SK-N-SH (cell line): ENCODE data around the gene ZSCAN12. TPM values are rescaled to one million over a fixed set of nuclear protein-coding genes. Genes with fewer than 3 reads are reported as not detected.

Source experiments
- CTCF ChIA-PET: fragments of 300-600, 350-600 bp; formaldehyde crosslinking; extraction: SDS; loops from one replicate; lab custom pipeline; 2021; lab: Yijun Ruan, JAX
- POLR2A ChIA-PET: fragments of 350-600 bp; sonication (Branson Sonifier 250); formaldehyde crosslinking; extraction: SDS; loops from one replicate; lab custom pipeline; 2020; ENCODE audit warnings: antibody characterized with exemption, inconsistent platforms; lab: Yijun Ruan, JAX
- DNase-seq: peaks from one replicate; pipeline ENCODE4 v3.0.0; 2012
- H2AFZ ChIP-seq: fragments of 200-600 bp; sonication (generic); 2 replicates; pipeline ENCODE4 v1.8.1; 2016; ENCODE audit warnings: antibody characterized with exemption, mild to moderate bottlenecking, low read depth
- H3F3A ChIP-seq: fragments of 200-600 bp; sonication (generic); replicated peaks from 2 replicates; pipeline ENCODE3; 2016; ENCODE audit warnings: antibody characterized with exemption, mild to moderate bottlenecking; ENCODE audit not compliant: insufficient read depth
- H3K27ac ChIP-seq, 2 experiments: fragments of 200-500 bp in 1 of 2; fragments of 200-600 bp in 1 of 2; sonication (Bioruptor generic) in 1 of 2; sonication (generic), shearing (Covaris generic) in 1 of 2; 2 replicates each; pipeline versions ENCODE4 v1.5.1 to v1.6.1; 2014 to 2016; ENCODE audit warnings: low read depth in 2 of 2, inconsistent platforms in 1 of 2, low read length in 1 of 2, mild to moderate bottlenecking in 1 of 2, mixed read lengths in 1 of 2
- H3K27me3 ChIP-seq: fragments of 200-600 bp; sonication (generic), shearing (Covaris generic); 2 replicates; pipeline ENCODE4 v1.6.1; 2016; ENCODE audit warnings: mixed run types; ENCODE audit not compliant: insufficient read depth
- H3K36me3 ChIP-seq, 2 experiments: fragments of 200-500 bp in 1 of 2; fragments of 200-600 bp in 1 of 2; sonication (Bioruptor generic) in 1 of 2; sonication (generic) in 1 of 2; replicated peaks in 1 of 2; 2 replicates each; pipeline versions ENCODE3 to v1.5.1; 2014 to 2016; ENCODE audit warnings: low read length in 1 of 2, mild to moderate bottlenecking in 1 of 2; ENCODE audit not compliant: insufficient read depth in 2 of 2, control insufficient read depth in 1 of 2
- H3K4me1 ChIP-seq, 2 experiments: fragments of 200-500 bp in 1 of 2; fragments of 200-600 bp in 1 of 2; sonication (Bioruptor generic) in 1 of 2; sonication (generic), shearing (Covaris generic) in 1 of 2; 2 replicates each; pipeline versions ENCODE4 v1.5.1 to v1.6.1; 2014 to 2016; ENCODE audit warnings: low read depth in 1 of 2, low read length in 1 of 2, mixed run types in 1 of 2; ENCODE audit not compliant: insufficient read depth in 2 of 2, control insufficient read depth in 1 of 2
- H3K4me2 ChIP-seq: fragments of 200-600 bp; sonication (generic), shearing (Covaris generic); 2 replicates; pipeline ENCODE4 v1.6.1; 2017; ENCODE audit warnings: mixed run types
- H3K4me3 ChIP-seq, 2 experiments: fragments of 200-500 bp in 1 of 2; fragments of 200-600 bp in 1 of 2; sonication (Bioruptor generic) in 1 of 2; sonication (generic), shearing (Covaris generic) in 1 of 2; 2 replicates each; pipeline versions ENCODE4 v1.5.1 to v1.8.1; 2014 to 2016; ENCODE audit warnings: low read depth in 2 of 2, inconsistent platforms in 1 of 2, low read length in 1 of 2, mild to moderate bottlenecking in 1 of 2, mixed read lengths in 1 of 2, moderate library complexity in 1 of 2
- H3K79me2 ChIP-seq: fragments of 200-600 bp; sonication (generic); 2 replicates; pipeline ENCODE4 v1.8.1; 2017; ENCODE audit warnings: mild to moderate bottlenecking; ENCODE audit not compliant: insufficient read depth
- H3K9ac ChIP-seq: fragments of 200-600 bp; sonication (generic); 2 replicates; pipeline ENCODE4 v1.6.1; 2017; ENCODE audit warnings: mixed run types
- H3K9me2 ChIP-seq: fragments of 200-600 bp; sonication (generic); 2 replicates; pipeline ENCODE4 v1.6.1; 2017; ENCODE audit warnings: mixed run types
- H3K9me3 ChIP-seq: fragments of 200-600 bp; sonication (generic); 2 replicates; pipeline ENCODE4 v1.6.1; 2017; ENCODE audit warnings: mixed run types, mild to moderate bottlenecking, moderate library complexity
- H4K20me1 ChIP-seq: fragments of 200-600 bp; sonication (generic); 2 replicates; pipeline ENCODE4 v1.6.1; 2017; ENCODE audit warnings: mild to moderate bottlenecking, mixed run types; ENCODE audit not compliant: insufficient read depth
- ELF1 ChIP-seq: IDR thresholded peaks from 2 replicates; pipeline ENCODE4 v1.4.0; 2012
- EP300 ChIP-seq, 2 experiments: IDR thresholded peaks; 2 replicates each; pipeline versions ENCODE4 v1.4.0 to v1.6.1; 2012; ENCODE audit warnings: borderline replicate concordance in 1 of 2, low read depth in 1 of 2, low read length in 1 of 2
- FOSL2 ChIP-seq: IDR thresholded peaks from 2 replicates; pipeline ENCODE4 v1.4.0; 2012; ENCODE audit warnings: low read depth, mild to moderate bottlenecking, moderate library complexity, borderline replicate concordance
- FOXJ3 ChIP-seq: sonication (generic); formaldehyde crosslinking; IDR thresholded peaks from 2 replicates; pipeline ENCODE4 v1.5.1; 2020; ENCODE audit warnings: mild to moderate bottlenecking, missing genetic modification reagents
- FOXM1 ChIP-seq: IDR thresholded peaks from 2 replicates; pipeline ENCODE4 v1.4.0; 2012; ENCODE audit warnings: low read depth, mild to moderate bottlenecking
- MXI1 ChIP-seq: IDR thresholded peaks from 2 replicates; pipeline ENCODE4 v1.6.1; 2012; ENCODE audit warnings: mild to moderate bottlenecking, low read depth, low read length, improper control_type of control experiment
- POLR2AphosphoS5 ChIP-seq: IDR thresholded peaks from 2 replicates; pipeline ENCODE4 v1.6.1; 2012; ENCODE audit warnings: low read depth, low read length
- RAD21 ChIP-seq: IDR thresholded peaks from 2 replicates; pipeline ENCODE4 v1.6.1; 2012; ENCODE audit warnings: mild to moderate bottlenecking, low read length
- RXRA ChIP-seq: IDR thresholded peaks from 2 replicates; pipeline ENCODE4 v1.4.0; 2012; ENCODE audit warnings: low read depth, mild to moderate bottlenecking, borderline replicate concordance
- SIN3A ChIP-seq: IDR thresholded peaks from 2 replicates; pipeline ENCODE4 v1.6.1; 2012; ENCODE audit warnings: low read depth, mild to moderate bottlenecking, low read length, moderate library complexity, borderline replicate concordance
- SMC3 ChIP-seq: IDR thresholded peaks from 2 replicates; pipeline ENCODE4 v1.6.1; 2012; ENCODE audit warnings: low read depth, low read length, improper control_type of control experiment
- TCF12 ChIP-seq: IDR thresholded peaks from 2 replicates; pipeline ENCODE4 v1.4.0; 2012
- YY1 ChIP-seq: IDR thresholded peaks from 2 replicates; pipeline ENCODE4 v1.4.0; 2012; ENCODE audit warnings: low read depth, mild to moderate bottlenecking
- WGBS: methylation state at CpG from one replicate; pipeline ENCODE4 v1.1.6; 2017; ENCODE audit warnings: low lambda C conversion rate; 5-methylcytosine and 5-hydroxymethylcytosine counted together
- polyA plus RNA-seq, 3 experiments: library from polyadenylated mRNA; depleted of rRNA; stranded (reverse); fragments of >200 nt; gene quantifications; 2 replicates each; pipeline ENCODE4 v1.2.3, GENCODE V29; 2012
- TF ChIP-seq, protein P1 (sequence below): IDR thresholded peaks from 2 replicates; pipeline ENCODE4 v1.4.0; 2012; ENCODE audit warnings: low read depth
- TF ChIP-seq, protein P2 (sequence below): IDR thresholded peaks from 2 replicates; pipeline ENCODE4 v1.4.0; 2012; ENCODE audit warnings: low read depth, borderline replicate concordance
- TF ChIP-seq, protein P3 (sequence below): IDR thresholded peaks from 2 replicates; pipeline ENCODE4 v1.6.1; 2012; ENCODE audit warnings: mild to moderate bottlenecking, low read depth, low read length, moderate library complexity
- TF ChIP-seq, protein P4 (sequence below): IDR thresholded peaks from 2 replicates; pipeline ENCODE4; 2012

The ZSCAN12 gene
- polyA plus RNA-seq, 1 of the 3 experiments (the other 2 are of a cell fraction) = 1.6 TPM

DNA sequence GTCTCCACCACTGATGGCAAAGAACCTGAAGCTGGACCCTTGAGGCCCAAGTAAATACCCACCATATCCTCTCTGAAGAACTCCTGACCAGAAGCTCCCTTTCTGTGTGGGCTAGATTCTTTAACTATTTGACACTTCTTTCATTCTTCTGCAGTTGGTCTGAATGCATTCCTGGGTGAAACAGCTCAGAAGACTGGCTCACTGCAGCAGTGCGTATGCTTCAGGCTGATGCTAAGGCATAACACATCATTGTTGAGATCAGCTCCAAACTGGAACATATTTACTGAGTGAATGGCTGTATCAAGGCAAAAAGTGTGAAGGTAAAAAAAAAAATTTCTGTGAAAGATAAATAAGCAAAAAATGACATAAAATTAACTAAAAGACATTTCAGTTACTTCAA lies 24.0 kb upstream of the ZSCAN12 start:
- H3K79me2 ChIP-seq = no peaks in the 10 kb centered on the region
- no peaks in the 10 kb centered on the region for H3F3A ChIP-seq
- no peaks in the 10 kb centered on the region for H3K9me2 ChIP-seq
- WGBS = 100% methylated on average over 1 of the region's 1 CpG
- ChIA-PET POLR2A (no interaction called here), CTCF (no interaction called here)
- no peak overlapping the region for H2AFZ ChIP-seq
- no peaks in the 10 kb centered on the region for H3K4me1 ChIP-seq
- no peaks in the 10 kb centered on the region for H4K20me1 ChIP-seq
- H3K9ac ChIP-seq = no peak overlapping the region
- no peak overlapping the region for H3K27ac ChIP-seq
- H3K4me2 ChIP-seq = no peak overlapping the region
- DNase-seq = no peak
- TF ChIP-seq SMC3 = no peak
- no peak for TF ChIP-seq FOXM1
- no peak for TF ChIP-seq EP300 (IDR thresholded peaks at IDR 0.05; ENCODE audit: borderline replicate concordance in 1 of 2, low read depth in 1 of 2, low read length in 1 of 2)
- TF ChIP-seq, protein P1, sequence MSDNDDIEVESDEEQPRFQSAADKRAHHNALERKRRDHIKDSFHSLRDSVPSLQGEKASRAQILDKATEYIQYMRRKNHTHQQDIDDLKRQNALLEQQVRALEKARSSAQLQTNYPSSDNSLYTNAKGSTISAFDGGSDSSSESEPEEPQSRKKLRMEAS = no peak
- no peak for TF ChIP-seq SIN3A
- TF ChIP-seq MXI1 = no peak
- TF ChIP-seq ELF1 = no peak
- TF ChIP-seq, protein P2, sequence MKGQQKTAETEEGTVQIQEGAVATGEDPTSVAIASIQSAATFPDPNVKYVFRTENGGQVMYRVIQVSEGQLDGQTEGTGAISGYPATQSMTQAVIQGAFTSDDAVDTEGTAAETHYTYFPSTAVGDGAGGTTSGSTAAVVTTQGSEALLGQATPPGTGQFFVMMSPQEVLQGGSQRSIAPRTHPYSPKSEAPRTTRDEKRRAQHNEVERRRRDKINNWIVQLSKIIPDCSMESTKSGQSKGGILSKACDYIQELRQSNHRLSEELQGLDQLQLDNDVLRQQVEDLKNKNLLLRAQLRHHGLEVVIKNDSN = no peak
- no peak for TF ChIP-seq FOXJ3
- TF ChIP-seq RXRA = no peak
- no peak for TF ChIP-seq FOSL2
- TF ChIP-seq POLR2AphosphoS5 = no peak
- TF ChIP-seq, protein P3, sequence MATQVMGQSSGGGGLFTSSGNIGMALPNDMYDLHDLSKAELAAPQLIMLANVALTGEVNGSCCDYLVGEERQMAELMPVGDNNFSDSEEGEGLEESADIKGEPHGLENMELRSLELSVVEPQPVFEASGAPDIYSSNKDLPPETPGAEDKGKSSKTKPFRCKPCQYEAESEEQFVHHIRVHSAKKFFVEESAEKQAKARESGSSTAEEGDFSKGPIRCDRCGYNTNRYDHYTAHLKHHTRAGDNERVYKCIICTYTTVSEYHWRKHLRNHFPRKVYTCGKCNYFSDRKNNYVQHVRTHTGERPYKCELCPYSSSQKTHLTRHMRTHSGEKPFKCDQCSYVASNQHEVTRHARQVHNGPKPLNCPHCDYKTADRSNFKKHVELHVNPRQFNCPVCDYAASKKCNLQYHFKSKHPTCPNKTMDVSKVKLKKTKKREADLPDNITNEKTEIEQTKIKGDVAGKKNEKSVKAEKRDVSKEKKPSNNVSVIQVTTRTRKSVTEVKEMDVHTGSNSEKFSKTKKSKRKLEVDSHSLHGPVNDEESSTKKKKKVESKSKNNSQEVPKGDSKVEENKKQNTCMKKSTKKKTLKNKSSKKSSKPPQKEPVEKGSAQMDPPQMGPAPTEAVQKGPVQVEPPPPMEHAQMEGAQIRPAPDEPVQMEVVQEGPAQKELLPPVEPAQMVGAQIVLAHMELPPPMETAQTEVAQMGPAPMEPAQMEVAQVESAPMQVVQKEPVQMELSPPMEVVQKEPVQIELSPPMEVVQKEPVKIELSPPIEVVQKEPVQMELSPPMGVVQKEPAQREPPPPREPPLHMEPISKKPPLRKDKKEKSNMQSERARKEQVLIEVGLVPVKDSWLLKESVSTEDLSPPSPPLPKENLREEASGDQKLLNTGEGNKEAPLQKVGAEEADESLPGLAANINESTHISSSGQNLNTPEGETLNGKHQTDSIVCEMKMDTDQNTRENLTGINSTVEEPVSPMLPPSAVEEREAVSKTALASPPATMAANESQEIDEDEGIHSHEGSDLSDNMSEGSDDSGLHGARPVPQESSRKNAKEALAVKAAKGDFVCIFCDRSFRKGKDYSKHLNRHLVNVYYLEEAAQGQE = no peak
- H3K36me3 ChIP-seq = peaks cover 12 to 41% of the 10 kb centered on the region in 2 experiments
- H3K27me3 ChIP-seq = no peaks in the 10 kb centered on the region
- H3K9me3 ChIP-seq = no peaks in the 10 kb centered on the region
- H3K4me3 ChIP-seq = no peak overlapping the region

DNA sequence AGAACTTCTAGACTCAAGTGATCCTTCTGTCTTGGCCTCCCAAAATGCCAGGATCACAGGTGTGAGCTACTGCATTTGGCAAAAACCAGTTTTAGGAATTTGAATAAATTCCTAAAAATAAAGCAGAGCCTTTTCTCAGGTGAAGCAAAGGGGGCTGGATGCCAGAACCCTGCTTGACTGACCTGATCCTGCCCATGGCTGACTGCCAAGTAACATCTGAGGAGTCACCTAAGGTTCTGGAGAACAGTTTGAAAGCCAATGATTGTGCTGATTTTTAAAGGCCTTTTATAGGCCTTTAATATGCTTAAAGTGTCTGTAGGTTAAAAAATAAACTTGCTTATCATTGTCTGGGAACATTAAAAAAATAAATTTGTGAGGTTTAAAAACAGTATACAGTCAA lies 14.1 kb upstream of the ZSCAN12 start:
- no peaks in the 10 kb centered on the region for H3K9me2 ChIP-seq

More for the DNA sequence above, 14.1 kb upstream of the ZSCAN12 start:
- Histone ChIP-seq H3K4me2 (no peak overlapping the region), H3K4me1 (no peaks in the 10 kb centered on the region), H3K9me3 (no peaks in the 10 kb centered on the region), H3K27ac (no peak overlapping the region), H3F3A (peaks cover 6% of the 10 kb centered on the region), H3K79me2 (no peaks in the 10 kb centered on the region), H3K4me3 (no peak overlapping the region), H3K9ac (no peak overlapping the region), H3K36me3 (no peaks in the 10 kb centered on the region), H2AFZ (no peak overlapping the region), H4K20me1 (no peaks in the 10 kb centered on the region), H3K27me3 (no peaks in the 10 kb centered on the region; the same call in 1 of the 2 replicates)
- ChIA-PET POLR2A (no interaction called here), CTCF (interaction anchor here (1.0 kb wide), 1 partner anchor 31 kb away, joined by 3 read pairs; no protein-coding TSS in a partner anchor)
- no peak for DNase-seq
- TF ChIP-seq YY1 (no peak), TCF12 (no peak), MXI1 (no peak), RAD21 (no peak), RXRA (no peak)
- TF ChIP-seq, protein P4, sequence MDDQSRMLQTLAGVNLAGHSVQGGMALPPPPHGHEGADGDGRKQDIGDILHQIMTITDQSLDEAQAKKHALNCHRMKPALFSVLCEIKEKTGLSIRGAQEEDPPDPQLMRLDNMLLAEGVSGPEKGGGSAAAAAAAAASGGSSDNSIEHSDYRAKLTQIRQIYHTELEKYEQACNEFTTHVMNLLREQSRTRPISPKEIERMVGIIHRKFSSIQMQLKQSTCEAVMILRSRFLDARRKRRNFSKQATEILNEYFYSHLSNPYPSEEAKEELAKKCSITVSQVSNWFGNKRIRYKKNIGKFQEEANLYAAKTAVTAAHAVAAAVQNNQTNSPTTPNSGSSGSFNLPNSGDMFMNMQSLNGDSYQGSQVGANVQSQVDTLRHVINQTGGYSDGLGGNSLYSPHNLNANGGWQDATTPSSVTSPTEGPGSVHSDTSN = no peak
